GM23338 (cell line): ENCODE data around the gene CNST. TPM values are rescaled to one million over a fixed set of nuclear protein-coding genes. Genes with fewer than 3 reads are reported as not detected.

ENCODE experiments used
- EZH2phosphoT487 ChIP-seq: fragments of 200-600 bp; sonication (generic); IDR thresholded peaks from one replicate; pipeline ENCODE4 v1.8.1; 2018; ENCODE audit warnings: antibody characterized with exemption; ENCODE audit not compliant: unreplicated experiment
- STAT1 ChIP-seq: IDR thresholded peaks from one replicate; pipeline ENCODE4 v1.6.1; 2016; ENCODE audit warnings: antibody characterized with exemption; ENCODE audit not compliant: unreplicated experiment
- ZNF114 ChIP-seq: fragments of 250-450 bp; sonication (Bioruptor Pico); IDR thresholded peaks from 2 replicates; pipeline ENCODE4 v1.5.0; 2020; ENCODE audit warnings: mild to moderate bottlenecking, moderate library complexity
- polyA plus RNA-seq: library from polyadenylated mRNA; unstranded; fragments of >200 nt; fragmentation: Nextera tagmentation; extraction: Ambion mirVana; gene quantifications from 2 replicates; pipeline ENCODE4 v1.2.1, GENCODE V29; 2016
- total RNA-seq: library from RNA; depleted of rRNA; stranded (reverse); fragments of >200 nt; shearing (Covaris generic); gene quantifications from 2 replicates; pipeline ENCODE4 v1.2.3, GENCODE V29; 2014
- TF ChIP-seq, protein P1 (sequence below): fragments of 250-450 bp; sonication (Bioruptor Pico); IDR thresholded peaks from 2 replicates; pipeline ENCODE4 v1.5.0; 2020; ENCODE audit warnings: mild to moderate bottlenecking, moderate library complexity
- TF ChIP-seq, protein P2 (sequence below): IDR thresholded peaks from 2 replicates; pipeline ENCODE4 v1.6.1; 2016; ENCODE audit warnings: antibody characterized with exemption
- TF ChIP-seq, protein P3 (sequence below): IDR thresholded peaks from one replicate; pipeline ENCODE4 v1.6.1; 2018; ENCODE audit warnings: antibody characterized with exemption; ENCODE audit not compliant: unreplicated experiment

The CNST gene
- total and polyA plus RNA-seq, 2 experiments from 2014 or later, result 8.1 to 17.6 TPM

DNA sequence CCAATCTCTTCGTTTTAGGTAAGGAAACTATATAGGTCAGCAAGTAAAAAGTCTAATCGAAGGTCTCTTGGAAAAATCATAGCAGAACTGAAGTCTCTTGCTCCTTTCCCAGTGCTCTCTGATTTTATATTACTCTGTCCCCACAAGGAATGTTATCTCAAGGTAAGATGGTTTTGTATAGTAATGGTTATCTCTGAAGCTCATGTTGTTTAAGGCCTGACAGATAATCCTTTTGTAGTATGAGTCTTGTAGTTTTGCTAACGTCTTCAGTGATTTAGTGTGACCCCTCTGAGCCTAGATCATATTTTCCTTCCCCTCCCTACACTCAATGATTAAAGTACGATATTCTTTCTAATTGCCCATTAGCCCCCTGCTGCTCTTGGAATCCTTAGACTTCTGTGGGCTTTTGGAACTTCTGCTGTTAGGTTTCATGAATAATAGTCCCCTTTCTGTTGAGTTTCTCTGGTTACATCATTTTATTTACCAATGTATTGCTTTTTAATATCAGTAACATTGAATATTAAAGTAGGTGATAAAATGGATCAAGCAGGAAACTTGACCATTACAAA lies 52.1 kb downstream of the CNST start (continued):
- TF ChIP-seq, protein P1, sequence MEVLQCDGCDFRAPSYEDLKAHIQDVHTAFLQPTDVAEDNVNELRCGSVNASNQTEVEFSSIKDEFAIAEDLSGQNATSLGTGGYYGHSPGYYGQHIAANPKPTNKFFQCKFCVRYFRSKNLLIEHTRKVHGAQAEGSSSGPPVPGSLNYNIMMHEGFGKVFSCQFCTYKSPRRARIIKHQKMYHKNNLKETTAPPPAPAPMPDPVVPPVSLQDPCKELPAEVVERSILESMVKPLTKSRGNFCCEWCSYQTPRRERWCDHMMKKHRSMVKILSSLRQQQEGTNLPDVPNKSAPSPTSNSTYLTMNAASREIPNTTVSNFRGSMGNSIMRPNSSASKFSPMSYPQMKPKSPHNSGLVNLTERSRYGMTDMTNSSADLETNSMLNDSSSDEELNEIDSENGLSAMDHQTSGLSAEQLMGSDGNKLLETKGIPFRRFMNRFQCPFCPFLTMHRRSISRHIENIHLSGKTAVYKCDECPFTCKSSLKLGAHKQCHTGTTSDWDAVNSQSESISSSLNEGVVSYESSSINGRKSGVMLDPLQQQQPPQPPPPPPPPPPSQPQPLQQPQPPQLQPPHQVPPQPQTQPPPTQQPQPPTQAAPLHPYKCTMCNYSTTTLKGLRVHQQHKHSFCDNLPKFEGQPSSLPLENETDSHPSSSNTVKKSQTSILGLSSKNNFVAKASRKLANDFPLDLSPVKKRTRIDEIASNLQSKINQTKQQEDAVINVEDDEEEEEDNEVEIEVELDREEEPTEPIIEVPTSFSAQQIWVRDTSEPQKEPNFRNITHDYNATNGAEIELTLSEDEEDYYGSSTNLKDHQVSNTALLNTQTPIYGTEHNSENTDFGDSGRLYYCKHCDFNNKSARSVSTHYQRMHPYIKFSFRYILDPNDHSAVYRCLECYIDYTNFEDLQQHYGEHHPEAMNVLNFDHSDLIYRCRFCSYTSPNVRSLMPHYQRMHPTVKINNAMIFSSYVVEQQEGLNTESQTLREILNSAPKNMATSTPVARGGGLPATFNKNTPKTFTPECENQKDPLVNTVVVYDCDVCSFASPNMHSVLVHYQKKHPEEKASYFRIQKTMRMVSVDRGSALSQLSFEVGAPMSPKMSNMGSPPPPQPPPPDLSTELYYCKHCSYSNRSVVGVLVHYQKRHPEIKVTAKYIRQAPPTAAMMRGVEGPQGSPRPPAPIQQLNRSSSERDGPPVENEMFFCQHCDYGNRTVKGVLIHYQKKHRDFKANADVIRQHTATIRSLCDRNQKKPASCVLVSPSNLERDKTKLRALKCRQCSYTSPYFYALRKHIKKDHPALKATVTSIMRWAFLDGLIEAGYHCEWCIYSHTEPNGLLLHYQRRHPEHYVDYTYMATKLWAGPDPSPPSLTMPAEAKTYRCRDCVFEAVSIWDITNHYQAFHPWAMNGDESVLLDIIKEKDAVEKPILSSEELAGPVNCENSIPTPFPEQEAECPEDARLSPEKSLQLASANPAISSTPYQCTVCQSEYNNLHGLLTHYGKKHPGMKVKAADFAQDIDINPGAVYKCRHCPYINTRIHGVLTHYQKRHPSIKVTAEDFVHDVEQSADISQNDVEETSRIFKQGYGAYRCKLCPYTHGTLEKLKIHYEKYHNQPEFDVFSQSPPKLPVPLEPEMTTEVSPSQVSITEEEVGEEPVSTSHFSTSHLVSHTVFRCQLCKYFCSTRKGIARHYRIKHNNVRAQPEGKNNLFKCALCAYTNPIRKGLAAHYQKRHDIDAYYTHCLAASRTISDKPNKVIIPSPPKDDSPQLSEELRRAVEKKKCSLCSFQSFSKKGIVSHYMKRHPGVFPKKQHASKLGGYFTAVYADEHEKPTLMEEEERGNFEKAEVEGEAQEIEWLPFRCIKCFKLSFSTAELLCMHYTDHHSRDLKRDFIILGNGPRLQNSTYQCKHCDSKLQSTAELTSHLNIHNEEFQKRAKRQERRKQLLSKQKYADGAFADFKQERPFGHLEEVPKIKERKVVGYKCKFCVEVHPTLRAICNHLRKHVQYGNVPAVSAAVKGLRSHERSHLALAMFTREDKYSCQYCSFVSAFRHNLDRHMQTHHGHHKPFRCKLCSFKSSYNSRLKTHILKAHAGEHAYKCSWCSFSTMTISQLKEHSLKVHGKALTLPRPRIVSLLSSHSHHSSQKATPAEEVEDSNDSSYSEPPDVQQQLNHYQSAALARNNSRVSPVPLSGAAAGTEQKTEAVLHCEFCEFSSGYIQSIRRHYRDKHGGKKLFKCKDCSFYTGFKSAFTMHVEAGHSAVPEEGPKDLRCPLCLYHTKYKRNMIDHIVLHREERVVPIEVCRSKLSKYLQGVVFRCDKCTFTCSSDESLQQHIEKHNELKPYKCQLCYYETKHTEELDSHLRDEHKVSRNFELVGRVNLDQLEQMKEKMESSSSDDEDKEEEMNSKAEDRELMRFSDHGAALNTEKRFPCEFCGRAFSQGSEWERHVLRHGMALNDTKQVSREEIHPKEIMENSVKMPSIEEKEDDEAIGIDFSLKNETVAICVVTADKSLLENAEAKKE (CRISPR knock-in tag), result no peak
- TF ChIP-seq, protein P2, sequence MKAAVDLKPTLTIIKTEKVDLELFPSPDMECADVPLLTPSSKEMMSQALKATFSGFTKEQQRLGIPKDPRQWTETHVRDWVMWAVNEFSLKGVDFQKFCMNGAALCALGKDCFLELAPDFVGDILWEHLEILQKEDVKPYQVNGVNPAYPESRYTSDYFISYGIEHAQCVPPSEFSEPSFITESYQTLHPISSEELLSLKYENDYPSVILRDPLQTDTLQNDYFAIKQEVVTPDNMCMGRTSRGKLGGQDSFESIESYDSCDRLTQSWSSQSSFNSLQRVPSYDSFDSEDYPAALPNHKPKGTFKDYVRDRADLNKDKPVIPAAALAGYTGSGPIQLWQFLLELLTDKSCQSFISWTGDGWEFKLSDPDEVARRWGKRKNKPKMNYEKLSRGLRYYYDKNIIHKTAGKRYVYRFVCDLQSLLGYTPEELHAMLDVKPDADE, result no peak
- TF ChIP-seq STAT1 (no peak), ZNF114 (no peak), EZH2phosphoT487 (no peak)
- TF ChIP-seq, protein P3, sequence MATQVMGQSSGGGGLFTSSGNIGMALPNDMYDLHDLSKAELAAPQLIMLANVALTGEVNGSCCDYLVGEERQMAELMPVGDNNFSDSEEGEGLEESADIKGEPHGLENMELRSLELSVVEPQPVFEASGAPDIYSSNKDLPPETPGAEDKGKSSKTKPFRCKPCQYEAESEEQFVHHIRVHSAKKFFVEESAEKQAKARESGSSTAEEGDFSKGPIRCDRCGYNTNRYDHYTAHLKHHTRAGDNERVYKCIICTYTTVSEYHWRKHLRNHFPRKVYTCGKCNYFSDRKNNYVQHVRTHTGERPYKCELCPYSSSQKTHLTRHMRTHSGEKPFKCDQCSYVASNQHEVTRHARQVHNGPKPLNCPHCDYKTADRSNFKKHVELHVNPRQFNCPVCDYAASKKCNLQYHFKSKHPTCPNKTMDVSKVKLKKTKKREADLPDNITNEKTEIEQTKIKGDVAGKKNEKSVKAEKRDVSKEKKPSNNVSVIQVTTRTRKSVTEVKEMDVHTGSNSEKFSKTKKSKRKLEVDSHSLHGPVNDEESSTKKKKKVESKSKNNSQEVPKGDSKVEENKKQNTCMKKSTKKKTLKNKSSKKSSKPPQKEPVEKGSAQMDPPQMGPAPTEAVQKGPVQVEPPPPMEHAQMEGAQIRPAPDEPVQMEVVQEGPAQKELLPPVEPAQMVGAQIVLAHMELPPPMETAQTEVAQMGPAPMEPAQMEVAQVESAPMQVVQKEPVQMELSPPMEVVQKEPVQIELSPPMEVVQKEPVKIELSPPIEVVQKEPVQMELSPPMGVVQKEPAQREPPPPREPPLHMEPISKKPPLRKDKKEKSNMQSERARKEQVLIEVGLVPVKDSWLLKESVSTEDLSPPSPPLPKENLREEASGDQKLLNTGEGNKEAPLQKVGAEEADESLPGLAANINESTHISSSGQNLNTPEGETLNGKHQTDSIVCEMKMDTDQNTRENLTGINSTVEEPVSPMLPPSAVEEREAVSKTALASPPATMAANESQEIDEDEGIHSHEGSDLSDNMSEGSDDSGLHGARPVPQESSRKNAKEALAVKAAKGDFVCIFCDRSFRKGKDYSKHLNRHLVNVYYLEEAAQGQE, result no peak
